HEK293T (cell line): ENCODE measurements around the gene COL9A3.

Source experiments
- ARNT ChIP-seq: fragments of 450-650 bp; IDR thresholded peaks from 2 replicates; pipeline ENCODE4 v1.6.1; 2017; ENCODE audit warnings: mild to moderate bottlenecking
- BHLHE40 ChIP-seq: fragments of 450-650 bp; IDR thresholded peaks from 2 replicates; pipeline ENCODE4 v1.6.1; 2016; ENCODE audit warnings: mild to moderate bottlenecking, moderate library complexity, borderline replicate concordance
- ELF4 ChIP-seq: fragments of 450-650 bp; IDR thresholded peaks from 2 replicates; pipeline ENCODE4 v1.6.1; 2017; ENCODE audit warnings: antibody characterized with exemption
- FOXA1 ChIP-seq: fragments of 450-650 bp; IDR thresholded peaks from 2 replicates; pipeline ENCODE4 v1.6.1; 2016; ENCODE audit warnings: mild to moderate bottlenecking
- LEF1 ChIP-seq: fragments of 450-650 bp; IDR thresholded peaks from 2 replicates; pipeline ENCODE4 v1.6.1; 2017; ENCODE audit warnings: mild to moderate bottlenecking, borderline replicate concordance
- PKNOX1 ChIP-seq: fragments of 450-650 bp; IDR thresholded peaks from 2 replicates; pipeline ENCODE4 v1.6.1; 2016
- SP1 ChIP-seq: fragments of 450-650 bp; IDR thresholded peaks from 2 replicates; pipeline ENCODE4 v1.6.1; 2017
- TARDBP ChIP-seq: fragments of 450-650 bp; IDR thresholded peaks from 2 replicates; pipeline ENCODE4 v1.6.1; 2016

DNA sequence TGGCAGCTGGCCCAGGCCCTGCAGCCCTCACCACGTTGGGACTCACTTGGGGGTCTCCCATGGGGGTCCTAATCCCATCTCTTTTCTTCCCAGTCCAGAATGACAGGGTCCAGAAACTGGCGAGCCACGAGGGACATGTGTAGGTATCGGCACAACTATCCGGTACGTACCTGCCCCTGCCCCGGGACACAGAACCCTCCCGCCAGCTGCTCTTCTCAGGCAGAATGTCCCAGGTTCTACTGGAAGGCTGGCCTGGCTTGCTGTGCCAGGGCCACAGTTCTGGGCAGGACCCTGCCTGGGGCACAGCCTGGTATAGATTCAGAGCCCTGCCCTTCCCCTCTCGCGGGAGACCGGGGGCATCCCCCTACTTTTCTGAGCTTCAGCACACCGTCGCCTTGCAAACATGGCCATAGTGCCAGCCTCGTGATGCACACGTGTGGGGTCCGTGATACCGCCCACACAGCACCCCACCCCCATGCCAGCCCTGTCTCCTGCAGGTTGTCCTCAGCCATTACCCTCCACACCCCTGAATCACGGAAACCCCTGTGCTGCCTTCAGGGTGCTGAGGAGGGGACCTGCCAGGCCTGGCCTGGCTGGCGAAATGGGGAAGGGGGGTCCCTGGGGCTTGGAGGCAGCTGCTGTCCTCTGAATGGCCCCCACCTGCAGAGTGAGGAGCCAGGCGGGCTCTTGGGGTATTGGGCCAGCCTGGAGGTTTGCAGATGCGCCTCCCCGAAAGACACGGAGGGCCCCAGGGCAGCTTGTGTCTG is 9.2 kb upstream of the COL9A3 start:
- no peak for TF ChIP-seq FOXA1
- TF ChIP-seq ARNT = no peak
- no peak for TF ChIP-seq SP1
- no peak for TF ChIP-seq PKNOX1
- no peak for TF ChIP-seq LEF1
- no peak for TF ChIP-seq ELF4
- TF ChIP-seq BHLHE40 = no peak
- TF ChIP-seq TARDBP = no peak
